PC-9 (cell line): Measurements from ENCODE around the gene VWA5B1.

Source experiments
- EZH2 ChIP-seq: fragments of 200-600 bp; sonication (generic); IDR thresholded peaks from 2 replicates; pipeline ENCODE4 v1.8.0; 2017; ENCODE audit warnings: antibody characterized with exemption, low read depth
- TF ChIP-seq, protein P1 (sequence below): fragments of 200-600 bp; sonication (generic); conservative IDR thresholded peaks from 2 replicates; pipeline ENCODE4 v1.6.1; 2017; ENCODE audit warnings: mixed run types, antibody characterized with exemption, mild to moderate bottlenecking, moderate library complexity

DNA sequence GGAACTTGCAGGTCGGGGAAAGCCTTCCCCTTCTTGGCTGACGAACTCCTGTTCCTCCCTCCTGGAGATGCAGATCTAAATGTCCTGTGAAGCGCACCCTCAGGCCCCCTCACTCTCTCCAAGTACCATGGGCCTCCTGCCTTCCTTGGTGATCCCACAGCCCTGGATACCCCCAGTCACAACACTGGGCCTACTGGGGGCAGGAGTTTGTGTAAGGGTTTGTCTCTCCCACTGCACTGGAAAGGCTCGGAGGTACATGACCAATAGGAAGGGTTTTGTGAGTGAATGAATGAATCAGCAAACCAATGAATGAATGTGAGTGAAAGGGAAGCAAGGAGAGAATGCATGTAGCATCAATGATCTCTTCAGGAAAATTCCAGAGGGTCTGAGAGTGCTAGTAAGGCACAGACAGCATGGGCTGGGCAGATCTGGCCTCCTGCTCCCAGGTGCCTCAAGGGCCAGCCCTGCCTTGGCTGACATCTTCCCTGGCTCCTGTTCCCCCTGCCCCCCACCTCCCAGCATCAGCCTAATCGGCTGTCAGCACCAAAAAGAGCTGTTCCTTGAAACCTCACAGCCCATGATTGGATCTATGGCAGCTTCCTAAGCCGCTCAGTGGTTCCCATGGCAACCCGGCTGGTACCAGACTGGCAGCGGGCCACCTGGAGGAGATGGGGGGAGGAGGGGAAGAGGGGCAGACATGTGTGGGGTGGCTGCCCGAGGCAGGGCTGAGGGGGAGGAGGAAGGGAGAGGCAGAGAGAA lies 95.8 kb downstream of the VWA5B1 start:
- TF ChIP-seq, protein P1, sequence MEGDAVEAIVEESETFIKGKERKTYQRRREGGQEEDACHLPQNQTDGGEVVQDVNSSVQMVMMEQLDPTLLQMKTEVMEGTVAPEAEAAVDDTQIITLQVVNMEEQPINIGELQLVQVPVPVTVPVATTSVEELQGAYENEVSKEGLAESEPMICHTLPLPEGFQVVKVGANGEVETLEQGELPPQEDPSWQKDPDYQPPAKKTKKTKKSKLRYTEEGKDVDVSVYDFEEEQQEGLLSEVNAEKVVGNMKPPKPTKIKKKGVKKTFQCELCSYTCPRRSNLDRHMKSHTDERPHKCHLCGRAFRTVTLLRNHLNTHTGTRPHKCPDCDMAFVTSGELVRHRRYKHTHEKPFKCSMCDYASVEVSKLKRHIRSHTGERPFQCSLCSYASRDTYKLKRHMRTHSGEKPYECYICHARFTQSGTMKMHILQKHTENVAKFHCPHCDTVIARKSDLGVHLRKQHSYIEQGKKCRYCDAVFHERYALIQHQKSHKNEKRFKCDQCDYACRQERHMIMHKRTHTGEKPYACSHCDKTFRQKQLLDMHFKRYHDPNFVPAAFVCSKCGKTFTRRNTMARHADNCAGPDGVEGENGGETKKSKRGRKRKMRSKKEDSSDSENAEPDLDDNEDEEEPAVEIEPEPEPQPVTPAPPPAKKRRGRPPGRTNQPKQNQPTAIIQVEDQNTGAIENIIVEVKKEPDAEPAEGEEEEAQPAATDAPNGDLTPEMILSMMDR, result no peak
- TF ChIP-seq EZH2, result no peak
